Fibroblast of skin of left biceps (primary cell): ENCODE data around the gene TNRC6C.
A peak's percentile ranks its signal among the peaks of the same experiment; 100 is the strongest.
"Not testable (repeated sequence)": the region's sequence is repeated elsewhere in the genome, so short reads cannot be mapped to it uniquely, and the experiment has no call there.

ENCODE experiments used
- DNase-seq, 2 experiments: peaks; one replicate each; pipeline ENCODE4 v3.0.0-alpha.2; 2013; ENCODE audit warnings: low read depth in 2 of 2

Gene TNRC6C

GRCh38 chr17:78137392-78138203, 179.1 kb downstream of the TNRC6C start:
- DNase-seq = no peak

- no peak for DNase-seq
Measured at GRCh38 chr17:78138204-78139060, 179.9 kb downstream of the TNRC6C start.

- DNase-seq = not testable (repeated sequence)
Measured at GRCh38 chr17:78139861-78140168, 181.3 kb downstream of the TNRC6C start.

- DNase-seq = peak; percentile 20 to 21
Measured at GRCh38 chr17:78140169-78141051, 181.9 kb downstream of the TNRC6C start.

GRCh38 chr17:78141437-78142118, 183.1 kb downstream of the TNRC6C start:
- no peak for DNase-seq

- DNase-seq = no peak
Measured at GRCh38 chr17:78142119-78142861, 183.8 kb downstream of the TNRC6C start.

GRCh38 chr17:78143214-78144146, 185.0 kb downstream of the TNRC6C start:
- no peak for DNase-seq

- DNase-seq = peak in 1 of 2 experiments; percentile 32
Measured at GRCh38 chr17:78144147-78144719, 185.7 kb downstream of the TNRC6C start.

- DNase-seq = no peak
Measured at GRCh38 chr17:78144736-78145641, 186.5 kb downstream of the TNRC6C start.

GRCh38 chr17:78146471-78146869, 188.0 kb downstream of the TNRC6C start:
- DNase-seq = no peak

- DNase-seq = no peak
Measured at GRCh38 chr17:78146881-78147280, 188.4 kb downstream of the TNRC6C start.

- DNase-seq = no peak
Measured at GRCh38 chr17:78147315-78147998, 189.0 kb downstream of the TNRC6C start.

- no peak for DNase-seq
Measured at GRCh38 chr17:78148286-78149016, 189.9 kb downstream of the TNRC6C start.

GRCh38 chr17:78151514-78152008, 193.1 kb downstream of the TNRC6C start:
- DNase-seq = peak in 1 of 2 experiments; percentile 20

GRCh38 chr17:78154903-78155811, 196.7 kb downstream of the TNRC6C start:
- DNase-seq = no peak
